IMR-90 (cell line): ENCODE data around the gene TACC2. TPM values are rescaled to one million over a fixed set of nuclear protein-coding genes. Genes with fewer than 3 reads are reported as not detected.

Experiments used
- ATAC-seq: fragments of 200-7000 bp; cut with Tn5 transposase; 2 replicates; pipeline ENCODE4 v1.9.1; 2020; ENCODE audit warnings: low read depth, mild to moderate bottlenecking, moderate library complexity
- BruUV-seq: library from RNA; stranded (reverse); fragments of 400-500 nt; replicated peaks from 2 replicates; lab custom pipeline; 2021; lab: Mats Ljungman, UMichigan
- CTCF ChIA-PET: fragments of 300-600 bp; formaldehyde crosslinking; extraction: SDS; loops from one replicate; lab custom pipeline; 2021; ENCODE audit warnings: antibody characterized with exemption; lab: Yijun Ruan, JAX
- POLR2A ChIA-PET: fragments of 300-600 bp; sonication (Branson Sonifier 250); formaldehyde crosslinking; loops from one replicate; lab custom pipeline; 2022; ENCODE audit warnings: antibody characterized with exemption; ENCODE audit not compliant: unreplicated experiment; lab: Charles Lee
- DNase-seq: peaks from one replicate; pipeline ENCODE4 v3.0.0; 2013
- H2AFZ ChIP-seq: replicated peaks from 2 replicates; pipeline ENCODE3; 2013; ENCODE audit warnings: low read length, mild to moderate bottlenecking; ENCODE audit not compliant: poor library complexity
- H2AK5ac ChIP-seq: 2 replicates; pipeline ENCODE4 v1.6.1; 2013; ENCODE audit warnings: low read depth, low read length, inconsistent platforms
- H2AK9ac ChIP-seq: replicated peaks from 2 replicates; pipeline ENCODE3; 2013; ENCODE audit warnings: mild to moderate bottlenecking, low read depth, low read length, moderate library complexity; ENCODE audit not compliant: poor library complexity
- H2BK120ac ChIP-seq: 2 replicates; pipeline ENCODE4 v1.6.1; 2013; ENCODE audit warnings: low read depth, low read length, inconsistent platforms
- H2BK15ac ChIP-seq: 3 replicates; pipeline ENCODE4 v1.6.1; 2013; ENCODE audit warnings: low read depth, low read length, inconsistent platforms
- H2BK20ac ChIP-seq: 2 replicates; pipeline ENCODE4 v1.6.1; 2013; ENCODE audit warnings: low read depth, mild to moderate bottlenecking, inconsistent platforms, low read length, moderate library complexity
- H2BK5ac ChIP-seq: 2 replicates; pipeline ENCODE4 v1.6.1; 2013; ENCODE audit warnings: mild to moderate bottlenecking, low read depth, low read length, inconsistent platforms; ENCODE audit not compliant: poor library complexity, severe bottlenecking
- H3K14ac ChIP-seq: replicated peaks from 2 replicates; pipeline ENCODE4 v1.6.1; 2013; ENCODE audit warnings: low read depth, low read length, inconsistent platforms
- H3K18ac ChIP-seq: 2 replicates; pipeline ENCODE4 v1.6.1; 2013; ENCODE audit warnings: low read depth, low read length, control low read depth
- H3K23ac ChIP-seq: 2 replicates; pipeline ENCODE4 v1.6.1; 2013; ENCODE audit warnings: low read depth, low read length, inconsistent platforms
- H3K27ac ChIP-seq: 2 replicates; pipeline ENCODE4 v1.5.1; 2013; ENCODE audit warnings: mild to moderate bottlenecking, control low read depth, low read length; ENCODE audit not compliant: insufficient read depth
- H3K27me3 ChIP-seq: 2 replicates; pipeline ENCODE4 v1.6.1; 2013; ENCODE audit warnings: low read length; ENCODE audit not compliant: control insufficient read depth, insufficient read depth
- H3K36me3 ChIP-seq: 2 replicates; pipeline ENCODE4 v1.6.1; 2013; ENCODE audit warnings: low read length, mixed read lengths; ENCODE audit not compliant: control insufficient read depth, insufficient read depth
- H3K4ac ChIP-seq: 2 replicates; pipeline ENCODE4 v1.6.1; 2013; ENCODE audit warnings: low read depth, low read length, inconsistent platforms
- H3K4me1 ChIP-seq: 2 replicates; pipeline ENCODE4 v1.6.1; 2013; ENCODE audit warnings: low read length, mixed read lengths; ENCODE audit not compliant: control insufficient read depth, insufficient read depth
- H3K4me2 ChIP-seq: 2 replicates; pipeline ENCODE4 v1.6.1; 2013; ENCODE audit warnings: low read depth, mild to moderate bottlenecking, control low read depth, low read length, moderate library complexity
- H3K4me3 ChIP-seq: 2 replicates; pipeline ENCODE4 v1.5.1; 2013; ENCODE audit warnings: low read depth, mild to moderate bottlenecking, control low read depth, low read length, moderate library complexity; ENCODE audit not compliant: insufficient read depth
- H3K56ac ChIP-seq: 2 replicates; pipeline ENCODE4 v1.6.1; 2013; ENCODE audit warnings: low read length, inconsistent platforms; ENCODE audit not compliant: insufficient read depth; ENCODE audit errors: extremely low read depth
- H3K79me1 ChIP-seq, 2 experiments: 2 replicates each; pipeline ENCODE4 v1.6.1; 2013; ENCODE audit warnings: low read length in 2 of 2, inconsistent platforms in 1 of 2, low read depth in 1 of 2
- H3K9ac ChIP-seq: 2 replicates; pipeline ENCODE4 v1.6.1; 2013; ENCODE audit warnings: low read depth, low read length, control low read depth
- H3K9me1 ChIP-seq: 2 replicates; pipeline ENCODE4 v1.6.1; 2013; ENCODE audit warnings: low read length, inconsistent platforms; ENCODE audit not compliant: insufficient read depth
- H3K9me3 ChIP-seq: 2 replicates; pipeline ENCODE4 v1.6.1; 2013; ENCODE audit warnings: low read length; ENCODE audit not compliant: control insufficient read depth, insufficient read depth
- H4K20me1 ChIP-seq: 2 replicates; pipeline ENCODE4 v1.6.1; 2013; ENCODE audit warnings: low read length, inconsistent platforms; ENCODE audit not compliant: insufficient read depth
- H4K5ac ChIP-seq: 2 replicates; pipeline ENCODE4 v1.6.1; 2013; ENCODE audit warnings: mild to moderate bottlenecking, low read depth, low read length, control low read depth
- H4K8ac ChIP-seq, 2 experiments: 2 replicates each; pipeline ENCODE4 v1.6.1; 2013; ENCODE audit warnings: low read depth in 2 of 2, low read length in 2 of 2, control low read depth in 1 of 2, inconsistent platforms in 1 of 2
- H4K91ac ChIP-seq: 2 replicates; pipeline ENCODE4 v1.6.1; 2013; ENCODE audit warnings: low read depth, low read length, inconsistent platforms; ENCODE audit not compliant: insufficient read depth
- BHLHE40 ChIP-seq: fragments of 150-350 bp; IDR thresholded peaks from 2 replicates; pipeline ENCODE4 v1.6.1; 2016; ENCODE audit warnings: mild to moderate bottlenecking, low read depth, low read length
- CEBPB ChIP-seq: IDR thresholded peaks from 2 replicates; pipeline ENCODE4 v1.6.1; 2012; ENCODE audit warnings: low read depth, low read length, improper control_type of control experiment
- CHD1 ChIP-seq: IDR thresholded peaks from 2 replicates; pipeline ENCODE4 v1.6.1; 2012; ENCODE audit warnings: low read depth, low read length, improper control_type of control experiment
- CTCF ChIP-seq: conservative IDR thresholded peaks from 2 replicates; pipeline ENCODE4 v1.5.1; 2012; ENCODE audit warnings: mild to moderate bottlenecking, low read depth, low read length, improper control_type of control experiment
- ELK1 ChIP-seq: fragments of 150-350 bp; IDR thresholded peaks from 2 replicates; pipeline ENCODE4 v1.6.1; 2016; ENCODE audit warnings: low read depth, mild to moderate bottlenecking, low read length, moderate library complexity, borderline replicate concordance
- FOS ChIP-seq: fragments of 150-350 bp; IDR thresholded peaks from 2 replicates; pipeline ENCODE4 v1.6.1; 2016; ENCODE audit warnings: low read depth, low read length
- MAFK ChIP-seq: IDR thresholded peaks from 2 replicates; pipeline ENCODE4 v1.6.1; 2012; ENCODE audit warnings: low read depth, low read length, improper control_type of control experiment
- MAZ ChIP-seq: IDR thresholded peaks from 2 replicates; pipeline ENCODE4 v1.6.1; 2012; ENCODE audit warnings: low read depth, mild to moderate bottlenecking, low read length, improper control_type of control experiment, moderate library complexity, borderline replicate concordance
- MXI1 ChIP-seq: IDR thresholded peaks from 2 replicates; pipeline ENCODE4 v1.6.1; 2012; ENCODE audit warnings: low read depth, mild to moderate bottlenecking, low read length, moderate library complexity, borderline replicate concordance
- NFE2L2 ChIP-seq: fragments of 150-350 bp; IDR thresholded peaks from 2 replicates; pipeline ENCODE4 v1.6.1; 2016; ENCODE audit warnings: low read depth, mild to moderate bottlenecking, low read length
- POLR2A ChIP-seq: IDR thresholded peaks from 2 replicates; pipeline ENCODE4 v1.6.1; 2012; ENCODE audit warnings: mild to moderate bottlenecking, low read depth, low read length
- RAD21 ChIP-seq: IDR thresholded peaks from 2 replicates; pipeline ENCODE4 v1.6.1; 2012; ENCODE audit warnings: low read length, improper control_type of control experiment
- RCOR1 ChIP-seq: IDR thresholded peaks from 2 replicates; pipeline ENCODE4 v1.6.1; 2012; ENCODE audit warnings: mild to moderate bottlenecking, low read length, improper control_type of control experiment; ENCODE audit not compliant: insufficient replicate concordance
- SMC3 ChIP-seq: fragments of 150-350 bp; IDR thresholded peaks from 2 replicates; pipeline ENCODE4 v1.6.1; 2016; ENCODE audit warnings: low read depth, mild to moderate bottlenecking, antibody characterized with exemption, low read length, moderate library complexity
- USF2 ChIP-seq: fragments of 150-350 bp; IDR thresholded peaks from 2 replicates; pipeline ENCODE4 v1.6.1; 2017; ENCODE audit warnings: mild to moderate bottlenecking, antibody characterized with exemption, low read length, low read depth
- WGBS, 2 experiments: methylation state at CpG; one replicate each; pipeline versions ENCODE4 v1.1.5 to v1.1.7; 2013; ENCODE audit warnings: missing lambda C conversion rate in 2 of 2; ENCODE audit not compliant: insufficient read length in 1 of 2; ENCODE audit errors: extremely low coverage in 2 of 2; 5-methylcytosine and 5-hydroxymethylcytosine counted together
- dilution Hi-C: fragments of 300-500 bp; cut with HindIII; formaldehyde crosslinking; loops from one replicate; pipeline ENCODE4 v1.14.3; 2018; ENCODE audit warnings: low sequenced_read_pairs; ENCODE audit not compliant: unreplicated experiment
- in situ Hi-C: fragments of 300-500 bp; cut with MboI; formaldehyde crosslinking; loops from 3 replicates; pipeline ENCODE4 v1.14.3; 2019; ENCODE audit warnings: low sequenced_read_pairs, inconsistent platforms, mixed read lengths
- intact Hi-C: fragments of 100-400 bp; cut with micrococcal nuclease; formaldehyde crosslinking; loops from 2 replicates; pipeline ENCODE4 v1.10.0; 2022
- polyA plus RNA-seq, 3 experiments: library from polyadenylated mRNA; depleted of rRNA; stranded (reverse); fragments of >200 nt; gene quantifications; 2 replicates each; pipeline ENCODE4 v1.2.3, GENCODE V29; 2012; ENCODE audit warnings: low replicate concordance in 1 of 3
- total RNA-seq: library from RNA; depleted of rRNA; stranded (reverse); fragments of >200 nt; gene quantifications from 2 replicates; pipeline ENCODE4 v1.2.3, GENCODE V29; 2012

The TACC2 gene
- total and polyA plus RNA-seq, 2 of the 4 experiments (the other 2 are of a cell fraction) = 2.9 to 15.4 TPM

- Histone ChIP-seq H4K8ac (no peak overlapping the region), H3K4ac (no peak overlapping the region), H2BK20ac (no peak overlapping the region), H3K79me1 (no peaks in the 10 kb centered on the region), H4K91ac (no peak overlapping the region), H2AFZ (no peak overlapping the region), H3K36me3 (no peaks in the 10 kb centered on the region), H3K14ac (no peak overlapping the region), H3K9me1 (peaks cover 8% of the 10 kb centered on the region; the same call in 1 of the 2 replicates), H2AK5ac (no peak overlapping the region), H2AK9ac (peak overlapping the region; percentile 78), H3K9ac (no peak overlapping the region), H3K27me3 (no peaks in the 10 kb centered on the region), H3K18ac (no peak overlapping the region), H4K5ac (no peak overlapping the region), H3K4me1 (peaks cover 5% of the 10 kb centered on the region), H4K20me1 (no peaks in the 10 kb centered on the region), H3K4me2 (no peak overlapping the region), H3K23ac (no peak overlapping the region), H3K27ac (no peak overlapping the region), H3K4me3 (no peak overlapping the region), H2BK15ac (no peak overlapping the region), H3K56ac (no peak overlapping the region), H2BK5ac (no peak overlapping the region), H2BK120ac (no peak overlapping the region), H3K9me3 (no peaks in the 10 kb centered on the region)
- no peak for ATAC-seq
- no peak for DNase-seq
- in situ Hi-C loops (no loop called here), dilution Hi-C loops (no loop called here), intact Hi-C loops (loop anchor here (10.0 kb wide), 2 partner anchors 208 to 508 kb away; partner anchors contain the start of gene DMBT1)
- no peak for TF ChIP-seq RCOR1
- no peak for TF ChIP-seq NFE2L2
- no peak for TF ChIP-seq CTCF
- no peak for TF ChIP-seq USF2
- no peak for TF ChIP-seq SMC3
- no peak for TF ChIP-seq MAZ
- TF ChIP-seq POLR2A = no peak
- TF ChIP-seq ELK1 = no peak
- TF ChIP-seq FOS = no peak
- TF ChIP-seq RAD21 = no peak
- no peak for TF ChIP-seq MXI1
- TF ChIP-seq BHLHE40 = no peak
- TF ChIP-seq MAFK = no peak
- no peak for TF ChIP-seq CEBPB
- no peak for TF ChIP-seq CHD1
- WGBS, 2 experiments = 96% methylated on average over 3 of the region's 8 CpGs; no CpG with 5 or more reads in 1 of the 2 experiments
- ChIA-PET CTCF (no interaction called here), POLR2A (no interaction called here)
- BruUV-seq = no TSS peak
Measured at GRCh38 chr10:122056431-122057094, 67.6 kb downstream of the TACC2 start.
